ENCODE results near the gene PPL.
"Not testable (repeated sequence)": the region's sequence is repeated elsewhere in the genome, so short reads cannot be mapped to it uniquely, and the experiment has no call there.

PPL gene

DNA sequence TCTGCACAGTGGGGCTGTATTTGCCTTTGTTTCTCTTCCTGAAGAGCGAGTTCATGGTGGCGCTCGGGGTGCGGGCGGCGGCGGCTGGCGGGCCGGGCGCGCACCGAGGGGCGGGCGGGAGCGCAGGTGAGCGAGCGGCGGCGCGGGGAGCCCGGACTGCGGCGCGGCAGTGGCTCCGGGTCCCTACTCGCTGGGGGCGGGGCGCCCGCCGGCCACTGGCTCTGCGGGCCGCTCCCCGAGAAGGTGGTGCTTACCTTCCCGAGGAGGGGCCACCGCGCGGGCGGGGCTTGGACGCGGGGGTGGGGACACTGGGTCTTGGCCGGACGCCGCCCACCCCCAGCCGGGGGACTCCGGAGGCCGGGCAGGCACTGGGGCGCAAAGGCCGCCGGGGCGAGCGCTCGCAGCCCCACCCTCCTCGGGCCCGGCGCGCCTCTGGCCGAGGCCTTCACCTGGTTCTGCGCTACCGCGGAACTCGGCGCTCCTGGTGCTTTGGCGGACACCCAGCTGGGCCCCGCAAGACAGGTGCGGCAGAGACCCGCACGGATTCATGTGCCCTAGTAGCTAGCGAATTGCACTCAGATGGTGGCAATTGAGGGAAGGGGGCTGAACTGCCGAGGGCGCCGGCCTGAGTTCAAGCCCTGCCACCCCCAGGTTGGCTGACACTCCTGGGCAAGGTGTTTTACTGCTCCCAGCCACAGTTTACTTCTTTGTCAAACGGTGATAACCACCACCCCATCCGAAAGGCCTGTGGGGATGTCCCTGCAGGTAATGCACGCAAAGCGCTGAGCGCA is at the start of gene PPL:
Gene PPL, minus strand, starts transcription at position 158 of the 791 bp plus-strand sequence. Its CDS starts 103 bp downstream, at position 55.
- DNase-seq (ENCODE audit: low read depth), result no peak

GRCh38 chr16:4984174-4984990 is 47.4 kb upstream of the PPL start:
- DNase-seq (ENCODE audit: low read depth), result no peak

DNA sequence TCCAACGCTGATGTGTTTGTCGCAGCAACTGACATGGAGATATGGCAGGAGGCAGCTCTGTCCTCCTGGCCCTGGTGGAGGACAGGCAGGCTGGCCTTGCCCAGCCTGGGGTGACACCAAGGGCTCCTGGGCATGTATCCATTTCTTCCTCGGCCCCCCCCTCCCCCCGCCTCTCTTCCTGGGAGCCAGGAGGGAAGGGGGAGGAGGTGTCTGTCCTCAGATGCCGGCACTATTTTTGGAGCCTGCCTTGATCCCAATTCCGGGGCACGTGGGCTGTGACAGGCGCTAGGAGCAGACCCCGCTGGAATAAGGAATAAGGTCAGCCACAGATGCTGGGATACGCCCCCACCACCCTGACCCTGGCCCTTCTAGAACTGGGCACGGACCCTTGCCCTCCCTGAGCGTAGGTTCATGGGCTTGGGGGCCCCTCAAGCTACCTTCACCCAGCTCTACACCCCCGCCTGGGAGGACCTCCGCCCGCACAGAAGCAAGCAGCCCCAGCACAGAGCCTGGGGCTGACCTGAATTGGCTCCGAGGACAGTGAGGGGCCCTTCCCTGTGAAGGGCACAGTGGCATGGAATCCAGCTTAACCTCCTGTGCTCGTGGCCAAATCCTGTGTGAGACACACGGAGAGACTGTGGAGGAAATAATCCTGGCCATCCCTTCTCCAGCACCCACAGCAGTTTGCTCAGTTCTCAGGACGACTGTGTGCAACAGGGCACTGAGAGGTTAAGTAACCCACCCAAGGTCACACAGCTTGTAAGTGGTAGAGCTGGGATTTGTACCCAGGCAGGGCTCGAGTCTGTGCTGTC is 45.3 kb upstream of the PPL start:
- DNase-seq (ENCODE audit: low read depth), result no peak

GRCh38 chr16:4981473-4981872 is 44.5 kb upstream of the PPL start:
- DNase-seq (ENCODE audit: low read depth), result no peak

GRCh38 chr16:4980691-4981090 is 43.7 kb upstream of the PPL start:
- DNase-seq (ENCODE audit: low read depth), result no peak

- DNase-seq (ENCODE audit: low read depth), result no peak
Measured at GRCh38 chr16:4979736-4980660, 43.0 kb upstream of the PPL start.

DNA sequence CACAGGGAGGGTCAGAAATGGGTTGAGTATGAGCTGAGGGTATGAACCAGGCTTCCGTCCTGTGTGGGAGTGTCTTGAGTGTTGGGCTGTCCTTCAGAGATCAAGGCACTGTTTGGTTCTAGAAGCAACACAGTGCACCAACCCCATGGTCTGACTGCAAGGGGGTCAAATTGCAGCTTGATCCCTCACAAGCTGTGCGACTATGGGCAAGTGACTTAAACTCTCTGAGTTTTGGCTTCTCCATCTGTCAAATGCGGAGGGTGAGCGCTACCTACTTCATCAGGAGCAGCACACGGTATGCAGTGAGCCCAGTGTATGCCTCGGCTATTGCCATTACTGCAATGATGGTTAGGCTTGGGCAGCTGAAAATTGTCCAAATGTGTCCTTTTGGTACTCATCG is 42.2 kb upstream of the PPL start:
- no peak for DNase-seq (ENCODE audit: low read depth)

- no peak for DNase-seq (ENCODE audit: low read depth)
Measured at GRCh38 chr16:4976611-4977145, 39.7 kb upstream of the PPL start.

DNA sequence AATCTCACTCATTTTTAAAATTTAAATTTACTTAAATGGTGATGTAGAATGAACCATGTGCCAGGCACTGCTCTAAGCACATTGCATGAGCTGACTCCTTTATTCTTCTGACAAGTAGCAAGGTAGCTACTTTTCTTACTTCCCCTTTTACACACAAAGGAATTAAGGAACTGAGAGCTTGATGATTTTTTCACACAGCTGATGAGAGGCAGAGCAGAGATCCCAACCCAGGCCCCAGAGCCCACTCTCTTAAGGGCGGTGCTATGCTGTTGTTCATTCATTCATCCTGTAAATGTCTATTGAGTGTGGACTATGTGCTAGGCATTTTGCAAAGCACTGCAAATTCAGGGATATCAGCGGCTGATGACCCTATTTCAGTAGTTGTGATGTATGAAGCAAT is 39.1 kb upstream of the PPL start:
- DNase-seq (ENCODE audit: low read depth), result no peak

DNA sequence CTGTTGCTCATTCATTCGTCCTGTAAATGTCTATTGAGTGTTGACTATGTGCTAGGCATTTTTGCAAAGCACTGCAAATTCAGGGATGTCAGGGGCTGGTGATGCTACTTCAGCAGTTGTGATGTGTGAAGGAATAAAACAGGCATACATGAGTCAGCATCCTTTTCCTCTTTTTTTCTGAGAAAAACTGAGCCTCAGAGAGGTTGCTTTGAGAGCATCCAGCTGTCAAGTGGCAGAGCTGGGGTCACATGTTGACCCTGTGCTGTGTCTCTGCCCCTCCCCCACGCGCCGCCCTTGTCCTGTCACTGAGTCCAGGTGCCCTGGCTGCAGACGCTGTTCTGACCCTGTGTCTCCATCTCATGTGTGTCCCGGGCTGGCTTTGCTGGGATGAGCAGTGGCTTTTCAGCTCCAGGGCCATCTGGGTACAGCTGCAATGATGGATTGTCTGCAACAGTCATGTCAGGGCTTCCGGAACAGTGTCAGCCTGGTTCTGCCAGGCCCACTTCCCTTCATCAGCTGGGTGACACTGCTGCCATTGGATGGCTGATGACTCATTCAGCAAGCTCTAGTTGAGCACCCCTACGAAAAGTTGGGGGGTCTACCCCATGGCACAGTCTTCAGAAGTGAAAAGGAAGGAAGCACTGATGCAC is 36.1 kb upstream of the PPL start:
- no peak for DNase-seq (ENCODE audit: low read depth)

DNA sequence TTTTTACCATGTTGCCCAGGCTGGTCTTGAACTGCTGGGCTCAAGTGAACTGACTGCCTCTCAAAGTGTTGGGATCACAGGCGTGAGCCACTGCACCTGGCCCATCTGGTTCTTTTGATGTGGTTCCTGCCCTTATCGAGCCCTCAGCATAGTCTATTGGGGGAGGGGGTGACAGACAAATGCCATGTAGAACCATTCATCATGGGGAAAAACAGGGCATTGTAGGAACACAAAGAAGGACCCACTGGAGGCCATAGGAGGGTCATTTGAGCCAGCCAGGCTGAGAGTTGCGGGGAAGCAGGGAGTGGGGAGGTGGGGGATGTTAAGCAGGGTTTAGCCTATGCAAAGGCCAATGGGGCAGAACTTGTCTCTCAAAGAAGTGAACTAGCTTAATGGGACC is 33.1 kb upstream of the PPL start:
- no peak for DNase-seq (ENCODE audit: low read depth)

GRCh38 chr16:4968879-4969483 is 32.0 kb upstream of the PPL start:
- DNase-seq (ENCODE audit: low read depth), result no peak

DNA sequence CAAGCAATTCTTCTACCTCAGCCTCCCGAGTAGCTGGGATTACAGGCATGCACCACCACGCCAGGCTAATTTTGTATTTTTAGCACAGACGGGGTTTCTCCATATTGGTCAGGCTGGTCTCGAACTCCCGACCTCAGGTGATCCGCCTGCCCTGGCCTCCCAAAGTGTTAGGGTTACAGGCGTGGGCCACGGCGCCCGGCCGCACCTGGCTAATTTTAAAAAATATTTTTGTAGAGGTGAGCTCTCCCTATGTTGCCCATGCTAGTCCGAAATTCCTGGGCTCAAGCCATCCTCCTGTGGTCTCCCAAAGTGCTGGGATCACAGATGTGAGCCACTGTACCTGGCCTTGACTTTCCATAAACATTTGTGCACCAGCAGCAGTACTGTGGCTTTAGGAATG is 31.3 kb upstream of the PPL start:
- not testable (repeated sequence) for DNase-seq (ENCODE audit: low read depth)

DNA sequence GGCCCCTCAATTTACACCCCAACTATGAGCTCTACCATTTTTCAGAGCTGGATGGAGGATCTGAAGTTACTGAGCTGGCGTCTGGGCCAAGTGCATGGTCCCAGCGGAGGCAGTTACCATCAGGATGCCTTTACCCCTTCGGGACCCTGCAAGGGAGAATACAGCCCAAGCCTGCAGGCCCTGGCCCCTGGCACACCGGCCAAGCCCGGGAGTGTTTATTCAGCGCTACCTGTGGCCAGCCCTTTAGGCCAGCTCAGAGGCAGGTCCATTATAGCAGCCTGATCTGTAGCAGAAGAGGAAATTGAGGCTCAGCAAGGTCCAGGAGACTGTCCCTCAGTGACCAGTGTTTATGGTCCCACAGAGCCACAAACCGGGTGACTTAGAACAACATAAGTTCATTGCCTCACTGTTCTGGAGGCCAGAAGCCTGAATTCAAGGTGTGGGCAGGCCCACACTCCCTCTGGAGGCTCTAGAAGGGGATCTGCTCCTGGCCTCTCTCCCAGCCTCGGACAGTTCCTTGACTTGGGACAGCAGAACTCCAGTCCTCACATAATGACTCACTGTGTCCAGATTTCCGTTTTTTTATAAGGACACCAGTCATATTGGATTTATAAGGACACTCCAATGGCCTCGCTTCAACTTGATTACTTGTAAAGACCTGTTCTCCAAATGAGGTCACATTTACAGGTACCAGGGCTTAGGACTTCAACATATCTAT is 29.9 kb upstream of the PPL start:
- no peak for DNase-seq (ENCODE audit: low read depth)

- not testable (repeated sequence) for DNase-seq (ENCODE audit: low read depth)
Measured at GRCh38 chr16:4963527-4963926, 26.6 kb upstream of the PPL start.

GRCh38 chr16:4962716-4963115 is 25.8 kb upstream of the PPL start:
- DNase-seq (ENCODE audit: low read depth), result no peak

- DNase-seq (ENCODE audit: low read depth), result no peak
Measured at GRCh38 chr16:4960579-4960978, 23.6 kb upstream of the PPL start.

- DNase-seq (ENCODE audit: low read depth), result no peak
Measured at GRCh38 chr16:4958510-4959438, 21.8 kb upstream of the PPL start.
